ENCODE measurements around the gene YPEL5.

Gene YPEL5

DNA sequence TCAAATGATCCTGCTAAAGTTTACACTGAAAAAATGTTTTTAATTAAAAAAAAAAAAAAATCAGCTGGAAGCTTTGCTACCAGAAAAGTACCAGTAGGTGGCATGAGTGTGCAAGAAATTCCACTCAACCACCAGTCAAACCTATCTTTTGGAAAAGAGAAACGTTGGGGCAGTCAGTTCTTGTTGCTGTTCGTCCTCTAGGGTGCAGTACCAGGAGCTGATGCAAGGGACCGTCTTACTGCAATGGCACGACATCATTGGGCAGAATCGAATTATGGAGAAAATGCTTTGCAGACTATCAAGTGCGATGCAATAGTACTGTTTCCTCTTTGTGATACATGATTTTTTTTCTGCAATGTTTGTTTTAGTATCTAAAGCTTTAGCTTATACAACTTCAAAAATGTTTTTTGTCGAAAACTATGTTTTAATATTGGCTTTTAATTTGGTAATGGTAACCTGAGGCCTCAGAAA lies 18.3 kb downstream of the YPEL5 start:
- DNase-seq (ENCODE audit: low read depth in 2 of 2), result peak; percentile 24 to 37

GRCh38 chr2:30165617-30166016 lies 18.8 kb downstream of the YPEL5 start:
- DNase-seq (ENCODE audit: low read depth in 2 of 2), result no peak

- no peak for DNase-seq (ENCODE audit: low read depth in 2 of 2)
Measured at GRCh38 chr2:30172627-30173026, 25.8 kb downstream of the YPEL5 start.

DNA sequence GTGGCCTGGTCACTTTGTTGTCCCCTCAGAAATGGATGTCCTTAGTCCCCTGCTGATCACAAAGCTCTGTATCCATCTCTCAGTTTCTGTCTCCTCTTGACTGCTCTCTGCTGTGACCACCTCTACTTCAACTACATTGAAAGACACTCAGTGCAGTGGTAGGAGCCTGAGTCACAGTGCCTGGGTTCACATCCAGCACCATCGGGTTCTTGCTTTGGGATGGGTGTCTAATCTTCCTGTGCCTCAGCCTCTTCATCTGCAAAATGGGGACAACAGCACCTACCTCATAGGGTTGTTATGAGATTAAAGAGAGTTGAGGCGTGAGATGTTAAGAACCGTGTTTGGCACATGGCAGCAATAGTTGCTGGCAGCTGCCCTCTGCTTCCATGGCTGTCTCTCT lies 30.6 kb downstream of the YPEL5 start:
- no peak for DNase-seq (ENCODE audit: low read depth in 2 of 2)

- no peak for DNase-seq (ENCODE audit: low read depth in 2 of 2)
Measured at GRCh38 chr2:30177956-30178355, 31.1 kb downstream of the YPEL5 start.

GRCh38 chr2:30178618-30179434 lies 32.0 kb downstream of the YPEL5 start:
- DNase-seq (ENCODE audit: low read depth in 2 of 2), result no peak

DNA sequence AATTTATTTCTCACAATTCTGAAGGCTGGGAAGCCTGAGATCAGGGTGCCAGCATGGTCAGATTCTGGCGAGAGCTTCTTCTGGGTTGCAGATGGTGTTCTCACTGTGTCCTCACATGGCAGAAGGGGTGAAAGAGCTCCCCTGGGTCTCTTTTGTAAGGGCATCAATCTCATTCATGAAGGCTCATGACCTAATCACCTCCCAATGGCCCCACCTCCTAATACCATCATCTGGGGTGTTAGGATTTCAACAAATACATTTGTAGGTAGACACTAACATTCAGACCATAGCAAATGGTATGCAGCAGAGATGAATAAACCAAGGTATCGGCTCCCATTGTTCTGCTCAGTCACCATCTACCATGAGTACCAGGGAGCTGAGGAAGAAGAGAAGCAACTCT lies 32.7 kb downstream of the YPEL5 start:
- no peak for DNase-seq (ENCODE audit: low read depth in 2 of 2)

- no peak for DNase-seq (ENCODE audit: low read depth in 2 of 2)
Measured at GRCh38 chr2:30180226-30180625, 33.4 kb downstream of the YPEL5 start.

- DNase-seq (ENCODE audit: low read depth in 2 of 2), result no peak
Measured at GRCh38 chr2:30181176-30181575, 34.4 kb downstream of the YPEL5 start.

GRCh38 chr2:30184035-30184434 lies 37.2 kb downstream of the YPEL5 start:
- no peak for DNase-seq (ENCODE audit: low read depth in 2 of 2)

- no peak for DNase-seq (ENCODE audit: low read depth in 2 of 2)
Measured at GRCh38 chr2:30185178-30185577, 38.4 kb downstream of the YPEL5 start.

DNA sequence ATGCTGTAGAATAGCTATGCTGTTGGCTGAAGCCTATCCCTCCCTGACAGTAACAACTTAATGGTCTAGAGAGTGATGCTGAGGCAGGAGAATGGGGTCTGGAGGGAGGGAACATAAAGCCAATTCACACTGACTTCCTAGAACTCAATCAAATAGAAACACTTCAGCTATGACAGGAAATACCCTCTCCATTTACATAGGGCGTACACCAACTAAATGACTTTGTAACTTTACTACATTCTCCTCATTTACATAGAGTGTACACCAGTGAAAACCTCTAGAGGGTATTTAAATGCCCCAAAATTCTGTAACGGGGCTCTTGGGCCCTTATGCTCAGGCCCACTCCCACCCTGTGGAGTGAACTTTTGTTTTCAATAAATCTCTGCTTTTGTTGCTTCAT lies 41.5 kb downstream of the YPEL5 start:
- DNase-seq (ENCODE audit: low read depth in 2 of 2), result no peak

DNA sequence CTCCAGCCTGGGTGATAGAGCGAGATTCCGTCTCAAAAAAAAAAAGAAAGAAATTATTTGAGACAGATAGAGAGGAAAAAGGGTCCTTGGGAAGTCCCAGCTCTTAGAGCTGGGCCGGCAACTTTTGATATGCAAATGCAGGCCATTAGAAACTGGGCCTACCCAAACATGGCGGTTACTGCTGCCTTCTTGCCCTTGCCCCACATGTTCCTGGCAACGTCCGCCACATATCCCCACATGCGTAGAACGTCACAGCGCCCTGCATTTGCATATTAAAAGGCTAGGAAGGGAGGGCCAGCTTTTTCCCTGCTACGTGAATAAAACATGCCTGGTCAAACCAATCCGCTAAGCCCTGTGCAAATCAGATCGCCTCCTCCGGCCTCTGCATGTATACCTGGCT lies 43.8 kb downstream of the YPEL5 start:
- no peak for DNase-seq (ENCODE audit: low read depth in 2 of 2)

DNA sequence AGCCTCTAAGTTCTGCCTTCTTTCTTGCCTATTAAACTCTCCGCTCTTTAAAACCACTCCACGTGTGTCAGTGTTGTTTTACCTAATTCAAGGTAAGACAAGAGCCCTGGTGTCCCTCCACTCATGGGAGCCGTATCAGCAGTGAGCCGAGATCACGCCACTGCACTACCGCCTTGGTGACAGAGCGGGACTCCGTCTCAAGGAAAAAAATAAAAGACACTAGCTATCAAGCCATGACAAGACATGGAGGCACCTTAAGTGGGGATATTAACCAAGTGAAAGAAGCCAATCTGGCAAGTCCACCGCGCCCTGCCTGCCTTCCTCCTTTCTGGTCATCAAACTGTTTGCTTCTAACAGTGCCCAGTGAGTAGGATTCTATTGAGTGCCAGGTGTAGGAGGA lies 44.3 kb downstream of the YPEL5 start:
- DNase-seq (ENCODE audit: low read depth in 2 of 2), result no peak

DNA sequence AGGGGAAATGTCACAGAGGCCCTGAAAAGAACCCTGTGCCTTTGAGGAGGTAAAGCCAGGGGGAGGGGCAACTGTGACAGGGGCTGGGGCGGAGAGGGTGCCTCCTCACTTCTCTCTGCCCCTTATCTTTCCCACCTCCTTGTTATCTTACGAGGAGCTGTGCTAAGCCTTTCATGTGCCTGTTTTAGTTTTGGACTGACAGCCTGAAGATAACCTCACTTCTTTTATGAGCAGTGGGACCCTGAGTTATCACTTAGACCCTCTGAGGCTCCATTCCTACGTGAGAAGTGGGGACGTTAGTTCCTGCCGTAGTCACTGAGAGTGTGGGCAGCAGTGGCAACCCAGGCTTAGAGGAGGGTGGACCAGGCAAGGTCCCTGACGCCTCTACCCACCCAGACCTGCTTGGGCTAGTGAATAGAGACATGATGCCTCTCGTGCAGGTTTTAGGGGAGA lies 45.0 kb downstream of the YPEL5 start:
- no peak for DNase-seq (ENCODE audit: low read depth in 2 of 2)

DNA sequence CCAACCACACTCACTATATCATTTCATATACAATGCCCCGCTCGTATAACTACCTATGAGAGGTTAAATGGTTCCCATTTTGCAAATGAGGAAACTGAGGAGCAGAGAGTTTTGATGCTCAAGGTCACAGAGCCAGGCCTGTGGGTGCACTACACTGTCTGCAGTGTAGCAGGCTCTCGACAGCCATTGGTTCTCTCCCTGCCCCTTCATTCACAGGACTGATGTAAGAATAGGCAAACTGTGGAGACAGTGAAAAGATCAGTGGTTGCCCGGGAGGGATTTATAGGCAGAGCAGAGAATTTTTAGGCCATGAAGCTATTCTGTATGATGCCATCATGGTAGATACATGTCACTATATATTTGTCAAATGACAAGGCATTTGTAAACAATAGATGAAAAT lies 45.5 kb downstream of the YPEL5 start:
- DNase-seq (ENCODE audit: low read depth in 2 of 2), result no peak

DNA sequence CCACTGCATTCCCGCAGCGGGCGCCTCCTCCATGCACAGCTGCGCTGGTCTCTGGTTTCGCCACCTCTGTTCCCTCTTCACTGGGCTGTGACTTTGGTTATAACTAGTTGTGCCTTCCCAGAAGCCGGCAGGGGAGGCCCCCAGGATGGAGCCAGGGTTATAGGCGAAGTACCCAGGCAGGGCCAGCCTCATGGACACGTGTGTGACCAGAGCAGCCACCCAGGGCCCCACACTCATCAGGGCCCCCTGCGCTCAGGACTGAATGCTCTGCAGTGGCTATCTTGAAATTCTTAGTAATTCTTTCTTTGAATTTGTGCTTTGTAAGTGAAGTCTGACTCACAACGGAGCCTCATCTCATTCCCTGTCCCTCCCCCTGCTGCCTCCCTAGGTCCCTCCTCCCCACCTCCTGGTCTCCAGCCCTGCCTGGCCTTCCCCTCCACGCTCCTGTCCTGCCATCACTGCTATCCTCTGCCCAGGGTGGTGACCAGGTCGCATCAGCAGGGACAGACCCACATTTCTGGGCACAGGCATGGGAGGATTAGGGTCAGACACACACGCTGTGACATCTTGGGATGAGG lies 46.4 kb downstream of the YPEL5 start:
- DNase-seq (ENCODE audit: low read depth in 2 of 2), result no peak

GRCh38 chr2:30194421-30194820 lies 47.6 kb downstream of the YPEL5 start:
- DNase-seq (ENCODE audit: low read depth in 2 of 2), result no peak

GRCh38 chr2:30195016-30195415 lies 48.2 kb downstream of the YPEL5 start:
- DNase-seq (ENCODE audit: low read depth in 2 of 2), result no peak

GRCh38 chr2:30197570-30198192 lies 50.9 kb downstream of the YPEL5 start:
- no peak for DNase-seq (ENCODE audit: low read depth in 2 of 2)

GRCh38 chr2:30201990-30202389 lies 55.2 kb downstream of the YPEL5 start:
- DNase-seq (ENCODE audit: low read depth in 2 of 2), result no peak

DNA sequence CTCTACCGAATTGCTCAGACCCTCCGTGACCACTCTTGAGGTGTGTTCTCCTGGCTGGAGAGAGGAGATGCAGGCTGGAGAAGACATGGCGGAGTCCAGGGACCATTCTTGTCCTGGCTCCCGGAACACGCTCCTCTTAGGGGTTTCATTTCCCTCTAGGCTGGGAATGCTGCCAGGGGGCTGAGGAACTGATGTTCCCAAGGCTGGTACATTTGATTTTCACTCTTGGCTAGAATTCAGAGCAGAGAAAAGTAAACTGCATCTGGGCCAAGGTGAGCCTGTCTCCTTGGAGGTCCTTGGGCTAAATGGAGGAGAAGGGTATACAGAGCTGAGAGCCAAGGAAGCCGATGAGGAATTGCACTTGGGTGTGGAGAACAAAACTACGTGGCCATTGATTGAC lies 56.3 kb downstream of the YPEL5 start:
- DNase-seq (ENCODE audit: low read depth in 2 of 2), result no peak

- DNase-seq (ENCODE audit: low read depth in 2 of 2), result no peak
Measured at GRCh38 chr2:30204281-30204680, 57.5 kb downstream of the YPEL5 start.
